ENCODE measurements around the gene RFC5. TPM values are rescaled to one million over a fixed set of nuclear protein-coding genes. Genes with fewer than 3 reads are reported as not detected.

RFC5 gene
- total RNA-seq, 1 donor from 2014 or later = 5.8 TPM

- FAIRE-seq = no peak
- peak overlapping the region; percentile 55 for H3K4me3 ChIP-seq (ENCODE audit: insufficient read depth, low read depth, low read length)
- Mint-ChIP-seq H3K4me3 (ENCODE audit: unreplicated experiment) (peak overlapping the region; percentile 79), H3K27ac (ENCODE audit: unreplicated experiment) (no peak overlapping the region), H3K36me3 (ENCODE audit: low read depth, unreplicated experiment) (no peaks in the 10 kb centered on the region), H3K27me3 (ENCODE audit: low read depth, unreplicated experiment) (peaks cover 55% of the 10 kb centered on the region), H3K4me1 (ENCODE audit: low read depth, unreplicated experiment) (no peaks in the 10 kb centered on the region), H3K9me3 (ENCODE audit: unreplicated experiment) (peaks cover 14% of the 10 kb centered on the region)
- peaks cover 3% of the 10 kb centered on the region for H3K9me3 ChIP-seq (ENCODE audit: insufficient read depth, low read depth, low read length)
- DNase-seq (ENCODE audit: low read depth) = no peak
- no peaks in the 10 kb centered on the region for H3K36me3 ChIP-seq (ENCODE audit: insufficient read depth, low read length)
- peaks cover 28% of the 10 kb centered on the region for H3K27me3 ChIP-seq (ENCODE audit: insufficient read depth, low read length)
- H3K27ac ChIP-seq (ENCODE audit: low read depth, low read length) = no peak overlapping the region
- no peak overlapping the region for H3K9ac ChIP-seq (ENCODE audit: low read length)
- H2AFZ ChIP-seq (ENCODE audit: low read depth, low read length) = peak overlapping the region; percentile 71
- H3K79me2 ChIP-seq (ENCODE audit: insufficient read depth, low read length) = no peaks in the 10 kb centered on the region
- H3K4me1 ChIP-seq (ENCODE audit: insufficient read depth, low read length) = no peaks in the 10 kb centered on the region
- H4K20me1 ChIP-seq (ENCODE audit: insufficient read depth, low read length) = no peaks in the 10 kb centered on the region
- no peak for TF ChIP-seq EZH2 (IDR thresholded peaks at IDR 0.05; ENCODE audit: insufficient read depth, low read length)
- TF ChIP-seq CTCF (IDR thresholded peaks at IDR 0.05; ENCODE audit: insufficient read depth, low read depth, low read length) = no peak
- peak overlapping the region; percentile 82 for H3K4me2 ChIP-seq (ENCODE audit: low read length)
These were observed 48.2 kb upstream of the RFC5 start for GRCh38 chr12:117968151-117968789.

GRCh38 chr12:117968826-117969659 lies 47.5 kb upstream of the RFC5 start, which contains the start of gene KSR2:
KSR2 (minus strand) TSS chr12:117968990; CDS start chr12:117968255, 735 bp downstream.
- TF ChIP-seq EZH2 (IDR thresholded peaks at IDR 0.05; ENCODE audit: insufficient read depth, low read length) = no peak
- Histone ChIP-seq H3K4me1 (ENCODE audit: insufficient read depth, low read length) (no peaks in the 10 kb centered on the region), H3K4me3 (ENCODE audit: insufficient read depth, low read depth, low read length) (peak within 1 kb of the TSS; percentile 55), H3K79me2 (ENCODE audit: insufficient read depth, low read length) (no peaks in the 10 kb centered on the region), H2AFZ (ENCODE audit: low read depth, low read length) (peak within 1 kb of the TSS; percentile 71), H3K27me3 (ENCODE audit: insufficient read depth, low read length) (peaks cover 28% of the 10 kb centered on the region), H3K9ac (ENCODE audit: low read length) (peak within 1 kb of the TSS; percentile 27), H3K9me3 (ENCODE audit: insufficient read depth, low read depth, low read length) (peaks cover 3% of the 10 kb centered on the region), H3K36me3 (ENCODE audit: insufficient read depth, low read length) (no peaks in the 10 kb centered on the region), H3K4me2 (ENCODE audit: low read length) (peak within 1 kb of the TSS; percentile 82), H3K27ac (ENCODE audit: low read depth, low read length) (no peak within 1 kb of the TSS), H4K20me1 (ENCODE audit: insufficient read depth, low read length) (no peaks in the 10 kb centered on the region)
- peaks cover 56% of the 10 kb centered on the region for H3K27me3 Mint-ChIP-seq (ENCODE audit: low read depth, unreplicated experiment)
- no peaks in the 10 kb centered on the region for H3K36me3 Mint-ChIP-seq (ENCODE audit: low read depth, unreplicated experiment)
- DNase-seq (ENCODE audit: low read depth) = peak; percentile 25
- H3K4me3 Mint-ChIP-seq (ENCODE audit: unreplicated experiment) = peak within 1 kb of the TSS; percentile 84
- FAIRE-seq = no peak
- H3K27ac Mint-ChIP-seq (ENCODE audit: unreplicated experiment) = no peak within 1 kb of the TSS
- peaks cover 18% of the 10 kb centered on the region for H3K9me3 Mint-ChIP-seq (ENCODE audit: unreplicated experiment)
- no peaks in the 10 kb centered on the region for H3K4me1 Mint-ChIP-seq (ENCODE audit: low read depth, unreplicated experiment)

GRCh38 chr12:117970334-117970733 lies 46.2 kb upstream of the RFC5 start:
- Histone ChIP-seq H3K4me1 (ENCODE audit: insufficient read depth, low read length) (no peaks in the 10 kb centered on the region), H3K9me3 (ENCODE audit: insufficient read depth, low read depth, low read length) (peaks cover 3% of the 10 kb centered on the region), H3K79me2 (ENCODE audit: insufficient read depth, low read length) (no peaks in the 10 kb centered on the region), H3K27ac (ENCODE audit: low read depth, low read length) (no peak overlapping the region), H3K9ac (ENCODE audit: low read length) (no peak overlapping the region), H3K27me3 (ENCODE audit: insufficient read depth, low read length) (peaks cover 28% of the 10 kb centered on the region), H3K4me2 (ENCODE audit: low read length) (no peak overlapping the region), H3K4me3 (ENCODE audit: insufficient read depth, low read depth, low read length) (no peak overlapping the region), H4K20me1 (ENCODE audit: insufficient read depth, low read length) (no peaks in the 10 kb centered on the region), H2AFZ (ENCODE audit: low read depth, low read length) (no peak overlapping the region), H3K36me3 (ENCODE audit: insufficient read depth, low read length) (no peaks in the 10 kb centered on the region)
- no peak for FAIRE-seq
- Mint-ChIP-seq H3K4me3 (ENCODE audit: unreplicated experiment) (peak overlapping the region; percentile 54), H3K36me3 (ENCODE audit: low read depth, unreplicated experiment) (no peaks in the 10 kb centered on the region), H3K4me1 (ENCODE audit: low read depth, unreplicated experiment) (no peaks in the 10 kb centered on the region), H3K9me3 (ENCODE audit: unreplicated experiment) (peaks cover 18% of the 10 kb centered on the region), H3K27ac (ENCODE audit: unreplicated experiment) (no peak overlapping the region), H3K27me3 (ENCODE audit: low read depth, unreplicated experiment) (peaks cover 56% of the 10 kb centered on the region)
- DNase-seq (ENCODE audit: low read depth) = no peak
- TF ChIP-seq CTCF (IDR thresholded peaks at IDR 0.05; ENCODE audit: insufficient read depth, low read depth, low read length) (no peak), EZH2 (IDR thresholded peaks at IDR 0.05; ENCODE audit: insufficient read depth, low read length) (no peak)
